GM23248 (cell line): ENCODE results near the gene DPPA4.

Experiments used
- EZH2 ChIP-seq: fragments of 200-600 bp; sonication (generic); IDR thresholded peaks from 2 replicates; pipeline ENCODE4 v1.6.1; 2018; ENCODE audit warnings: antibody characterized with exemption, mild to moderate bottlenecking; ENCODE audit not compliant: insufficient read depth, poor library complexity, severe bottlenecking
- EZH2phosphoT487 ChIP-seq: fragments of 200-600 bp; sonication (generic); IDR thresholded peaks from 2 replicates; pipeline ENCODE4 v1.6.1; 2018; ENCODE audit warnings: antibody characterized with exemption, moderate library complexity, mild to moderate bottlenecking, low read depth; ENCODE audit not compliant: insufficient read depth

DNA sequence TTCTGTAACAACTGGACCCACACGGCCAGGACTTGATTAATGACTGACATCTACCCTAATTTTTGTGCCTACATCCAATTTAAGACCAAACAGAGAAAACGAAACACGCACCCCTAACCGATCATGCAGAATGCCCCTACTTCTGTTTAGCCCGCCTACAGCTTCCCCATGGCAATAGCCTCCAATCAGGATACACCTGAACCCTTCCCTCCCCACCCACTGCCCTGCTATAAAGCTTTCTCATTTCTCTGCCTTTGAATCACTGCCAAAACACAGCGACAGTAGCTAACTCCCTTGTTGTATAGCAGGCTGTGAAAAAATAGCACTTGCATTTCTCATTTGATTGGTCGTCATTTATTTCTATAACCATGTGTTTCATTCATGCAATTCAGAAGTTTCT is 45.2 kb upstream of the DPPA4 start:
- TF ChIP-seq EZH2 (no peak), EZH2phosphoT487 (no peak)
